GM13977 (cell line): ENCODE results near the gene ABCD1.

Source experiments
- DNase-seq: peaks from one replicate; pipeline ENCODE4 v3.0.0; 2012; ENCODE audit warnings: low spot score
- CTCF ChIP-seq: IDR thresholded peaks from 2 replicates; pipeline ENCODE4 v1.5.1; 2012; ENCODE audit warnings: mild to moderate bottlenecking, control low read depth; ENCODE audit not compliant: insufficient read depth; ENCODE audit errors: extremely low read depth, missing control alignments
- in situ Hi-C: fragments of 300-500 bp; cut with MboI; formaldehyde crosslinking; loops from one replicate; pipeline ENCODE4 v1.12.0; 2022; ENCODE audit warnings: low sequenced_read_pairs, low pct_unique_long_range_greater_than_20kb, mixed read lengths, inconsistent platforms; ENCODE audit not compliant: unreplicated experiment

The ABCD1 gene

GRCh38 chrX:153783378-153784013 is 58.8 kb downstream of the ABCD1 start:
- no peak for DNase-seq
- TF ChIP-seq CTCF: no peak
- in situ Hi-C loops: no loop called here

GRCh38 chrX:153784325-153784967 is 59.8 kb downstream of the ABCD1 start:
- no peak for TF ChIP-seq CTCF
- in situ Hi-C loops: no loop called here
- no peak for DNase-seq

GRCh38 chrX:153786669-153787068 is 62.0 kb downstream of the ABCD1 start:
- no peak for DNase-seq
- TF ChIP-seq CTCF: no peak
- in situ Hi-C loops: no loop called here

- no peak for DNase-seq
- in situ Hi-C loops: no loop called here
- no peak for TF ChIP-seq CTCF
These were observed 65.0 kb downstream of the ABCD1 start for GRCh38 chrX:153789654-153790053.

GRCh38 chrX:153791104-153791852 is 66.6 kb downstream of the ABCD1 start:
- DNase-seq: no peak
- TF ChIP-seq CTCF: no peak
- in situ Hi-C loops: no loop called here

GRCh38 chrX:153792368-153792767 is 67.7 kb downstream of the ABCD1 start:
- in situ Hi-C loops: no loop called here
- DNase-seq: no peak
- no peak for TF ChIP-seq CTCF
